SIG-M5 treated with dmso at 0.1 percent for 504 hours (cell line): ENCODE measurements around the gene MGAT5.

Experiments
- DNase-seq: peaks from one replicate; lab custom pipeline; 2025; ENCODE audit not compliant: unreplicated experiment; lab: John Stamatoyannopoulos, UW

The MGAT5 gene

GRCh38 chr2:134299334-134299733 lies 45.5 kb downstream of the MGAT5 start:
- no peak for DNase-seq

- DNase-seq: no peak
These were observed 46.7 kb downstream of the MGAT5 start for GRCh38 chr2:134300585-134300984.

- DNase-seq: no peak
These were observed 47.4 kb downstream of the MGAT5 start for GRCh38 chr2:134301099-134301927.

- DNase-seq: no peak
These were observed 48.0 kb downstream of the MGAT5 start for GRCh38 chr2:134301928-134302260.

- no peak for DNase-seq
These were observed 50.7 kb downstream of the MGAT5 start for GRCh38 chr2:134304394-134305108.

GRCh38 chr2:134305109-134305491 lies 51.2 kb downstream of the MGAT5 start:
- DNase-seq: no peak

- DNase-seq: no peak
These were observed 52.6 kb downstream of the MGAT5 start for GRCh38 chr2:134306521-134306920.

GRCh38 chr2:134307334-134307733 lies 53.5 kb downstream of the MGAT5 start:
- DNase-seq: no peak

GRCh38 chr2:134308474-134309385 lies 54.9 kb downstream of the MGAT5 start:
- DNase-seq: no peak

- DNase-seq: no peak
These were observed 56.5 kb downstream of the MGAT5 start for GRCh38 chr2:134310107-134311079.

GRCh38 chr2:134312482-134312881 lies 58.6 kb downstream of the MGAT5 start:
- DNase-seq: no peak

GRCh38 chr2:134314202-134314601 lies 60.3 kb downstream of the MGAT5 start:
- DNase-seq: no peak

GRCh38 chr2:134314681-134315368 lies 61.0 kb downstream of the MGAT5 start:
- no peak for DNase-seq

GRCh38 chr2:134315471-134315870 lies 61.6 kb downstream of the MGAT5 start:
- no peak for DNase-seq

GRCh38 chr2:134319596-134320254 lies 65.9 kb downstream of the MGAT5 start:
- DNase-seq: no peak

GRCh38 chr2:134320930-134321329 lies 67.1 kb downstream of the MGAT5 start:
- no peak for DNase-seq

GRCh38 chr2:134323777-134324176 lies 69.9 kb downstream of the MGAT5 start:
- no peak for DNase-seq

GRCh38 chr2:134324430-134324829 lies 70.6 kb downstream of the MGAT5 start:
- no peak for DNase-seq

- no peak for DNase-seq
These were observed 71.1 kb downstream of the MGAT5 start for GRCh38 chr2:134324947-134325346.
